HG02840 (cell line): Measurements from ENCODE around the gene ARG2.

Experiments used
- ATAC-seq: cut with Tn5 transposase; IDR thresholded peaks from one replicate; pipeline ENCODE4 v1.9.1; 2021; ENCODE audit warnings: mild to moderate bottlenecking, moderate library complexity, moderate number of reproducible peaks; ENCODE audit not compliant: unreplicated experiment, low FRiP score

Gene ARG2

DNA sequence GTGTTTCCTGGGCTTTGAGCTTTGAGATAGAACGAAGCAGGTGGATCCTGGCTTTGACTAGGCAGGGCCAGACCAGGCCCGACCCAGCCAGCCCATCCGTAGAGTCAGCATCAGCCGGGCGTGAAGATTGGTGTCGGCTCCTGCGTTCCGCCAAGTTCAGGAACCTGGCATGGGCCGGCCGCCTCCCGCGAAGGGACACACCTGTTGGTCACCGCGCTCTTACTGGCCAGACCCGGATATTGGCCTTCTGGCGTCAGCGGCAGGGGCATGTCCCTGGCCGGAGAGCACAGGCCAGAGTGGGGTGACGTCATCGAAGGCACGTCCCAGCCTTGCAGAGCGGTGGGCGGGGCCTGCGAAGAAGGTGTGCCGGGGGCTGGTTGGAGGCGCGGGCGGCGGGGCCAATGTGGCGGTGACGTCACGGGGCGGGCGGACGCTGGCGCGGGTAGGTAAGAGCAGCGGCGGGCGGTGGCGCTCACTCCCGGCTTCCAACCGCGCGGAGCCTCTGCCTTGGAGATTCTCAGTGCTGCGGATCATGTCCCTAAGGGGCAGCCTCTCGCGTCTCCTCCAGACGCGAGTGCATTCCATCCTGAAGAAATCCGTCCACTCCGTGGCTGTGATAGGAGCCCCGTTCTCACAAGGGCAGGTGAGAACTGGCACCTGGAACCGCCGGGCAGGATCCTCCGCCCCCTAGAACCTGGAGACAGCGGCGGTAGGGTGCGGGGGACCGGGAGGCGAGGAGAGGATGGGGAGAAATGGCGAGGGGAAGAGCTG, at the start of gene ARG2:
Gene ARG2, plus strand, starts transcription at position 475 of the 771 bp plus-strand sequence. Its CDS starts 58 bp downstream, at position 533.
- ATAC-seq = peak; percentile 93

DNA sequence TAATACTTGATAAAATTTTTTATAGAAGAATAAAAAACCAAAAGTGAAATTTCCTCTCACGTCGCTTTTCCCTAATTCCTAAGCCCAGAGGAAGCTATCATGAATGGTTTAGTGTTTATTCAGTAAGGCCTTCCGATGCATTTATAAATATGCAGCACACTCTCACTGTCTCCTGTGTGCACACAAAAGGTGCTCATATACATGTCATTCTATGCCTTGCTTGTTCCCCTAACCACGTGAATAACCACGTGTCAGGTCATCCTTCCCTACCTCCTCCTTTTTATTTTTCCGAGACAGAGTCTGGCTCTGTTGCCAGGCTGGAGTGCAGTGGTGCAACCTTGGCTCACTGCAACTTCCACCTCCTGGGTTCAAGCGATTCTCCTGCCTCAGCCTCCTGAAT, 49.3 kb upstream of the ARG2 start:
- ATAC-seq = no peak

DNA sequence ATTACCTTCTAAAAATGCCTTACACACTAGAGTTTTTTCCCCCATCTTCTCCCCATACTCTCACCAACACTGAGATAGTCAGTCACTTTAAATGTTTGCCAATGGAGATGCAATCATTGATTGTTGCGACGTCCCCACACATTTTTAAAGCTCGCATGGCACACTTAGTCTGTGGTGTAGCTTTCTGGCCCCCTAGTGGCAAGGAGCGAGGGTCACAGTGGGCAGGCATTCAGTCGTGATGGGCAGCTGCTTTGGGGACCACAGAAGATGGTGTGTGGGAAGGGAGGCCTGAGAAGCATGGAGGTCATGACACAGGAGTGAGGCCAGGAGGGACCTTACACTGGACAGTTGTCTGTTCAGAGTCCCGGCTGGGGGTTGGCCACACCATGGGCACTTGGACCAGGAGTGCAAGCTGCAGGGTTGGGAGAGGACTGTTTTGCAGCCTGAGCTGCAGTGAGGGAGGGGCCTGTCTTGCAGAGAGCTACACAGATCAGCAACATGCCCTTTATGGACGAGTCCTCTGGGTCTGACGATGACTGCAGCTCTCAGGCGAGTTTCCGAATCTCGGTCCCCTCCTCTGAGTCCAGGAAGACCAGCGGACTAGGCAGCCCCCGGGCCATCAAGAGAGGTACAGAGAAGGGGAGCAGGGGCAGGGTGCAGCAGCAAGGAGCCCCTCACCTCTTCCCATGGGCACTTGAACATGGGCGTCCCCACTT, 48.3 kb upstream of the ARG2 start:
- ATAC-seq = no peak

DNA sequence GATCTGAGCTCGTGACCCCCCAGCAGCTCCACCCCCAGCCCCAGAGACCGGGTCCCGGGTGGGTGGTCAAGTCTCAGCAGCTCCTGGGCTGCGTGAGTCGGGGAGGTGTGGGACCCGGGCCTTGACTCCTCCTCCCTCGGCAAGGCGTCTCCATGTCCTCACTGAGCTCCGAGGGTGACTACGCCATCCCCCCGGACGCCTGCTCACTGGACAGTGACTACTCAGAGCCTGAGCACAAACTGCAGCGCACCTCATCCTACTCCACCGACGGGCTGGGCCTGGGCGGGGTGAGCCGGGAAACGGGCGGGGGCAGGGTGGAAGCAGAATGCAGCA, 47.8 kb upstream of the ARG2 start:
- ATAC-seq = no peak

DNA sequence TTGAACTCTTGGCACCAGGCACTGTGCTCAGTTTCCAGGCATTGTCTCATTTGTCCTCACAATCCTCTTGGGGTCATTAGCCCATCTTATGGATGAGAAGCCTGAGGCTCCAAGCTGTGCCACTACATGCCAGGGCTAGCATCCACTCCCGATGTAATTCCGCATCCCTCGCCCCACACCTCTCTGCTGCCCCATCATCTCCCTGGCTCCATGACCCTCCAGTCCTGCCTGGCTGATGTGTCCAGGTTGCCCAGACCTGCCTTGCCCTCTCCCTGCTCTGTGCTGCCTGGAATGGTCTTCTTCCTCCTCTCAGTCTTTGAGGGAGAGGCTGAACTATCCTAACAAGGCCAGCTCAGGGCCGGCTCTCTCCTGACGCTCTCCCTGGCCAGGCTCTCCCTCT, 47.1 kb upstream of the ARG2 start:
- no peak for ATAC-seq

DNA sequence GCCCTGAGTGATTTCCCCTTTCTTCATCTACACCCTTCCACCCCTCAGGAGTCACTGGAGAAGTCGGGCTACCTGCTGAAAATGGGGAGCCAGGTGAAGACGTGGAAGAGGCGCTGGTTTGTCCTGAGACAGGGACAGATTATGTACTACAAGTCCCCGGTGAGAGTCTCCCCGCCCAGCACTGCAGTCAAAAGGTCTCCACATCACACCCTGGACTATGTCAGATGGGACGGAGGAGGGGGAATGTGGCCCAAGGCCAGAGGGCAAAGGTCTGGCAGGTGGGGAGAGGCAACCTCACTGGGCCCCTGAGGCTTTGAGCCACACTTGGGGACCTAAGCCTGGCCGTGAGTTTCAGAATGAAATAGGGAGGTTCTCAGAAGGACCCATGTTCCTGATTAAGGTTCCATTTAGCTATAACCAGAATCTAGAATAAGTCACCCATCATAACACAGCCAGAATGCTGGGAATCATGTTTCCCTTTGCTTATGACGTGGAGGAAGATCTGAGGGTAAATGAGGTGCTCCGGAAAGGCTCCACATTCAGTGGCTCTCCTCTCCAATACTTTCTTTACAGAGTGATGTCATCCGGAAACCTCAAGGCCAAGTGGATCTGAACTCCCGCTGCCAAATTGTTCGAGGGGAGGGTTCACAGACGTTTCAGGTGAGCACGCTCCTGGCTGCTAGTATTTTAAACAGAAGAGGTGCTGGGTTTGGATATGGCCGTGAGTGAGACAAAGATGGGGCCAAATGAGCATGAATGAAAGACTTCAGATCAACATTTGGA, 46.3 kb upstream of the ARG2 start:
- no peak for ATAC-seq

DNA sequence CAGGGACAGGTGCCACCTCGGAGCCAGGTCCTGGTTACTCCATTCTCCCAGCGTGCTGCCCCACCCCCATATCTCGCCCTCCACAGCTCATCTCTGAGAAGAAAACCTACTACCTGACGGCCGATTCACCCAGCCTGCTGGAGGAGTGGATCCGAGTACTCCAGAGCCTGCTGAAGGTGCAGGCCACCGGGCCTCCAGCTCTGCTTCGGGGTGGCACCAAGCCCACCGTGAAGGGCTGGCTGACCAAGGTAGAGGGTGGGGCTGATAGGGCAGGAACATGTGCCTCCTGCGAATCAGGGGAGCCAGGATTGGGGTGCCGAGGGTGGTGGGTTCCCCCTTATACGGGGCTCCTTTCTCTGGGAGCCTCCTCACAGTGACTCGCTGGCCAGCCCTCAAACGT, 45.6 kb upstream of the ARG2 start:
- no peak for ATAC-seq

DNA sequence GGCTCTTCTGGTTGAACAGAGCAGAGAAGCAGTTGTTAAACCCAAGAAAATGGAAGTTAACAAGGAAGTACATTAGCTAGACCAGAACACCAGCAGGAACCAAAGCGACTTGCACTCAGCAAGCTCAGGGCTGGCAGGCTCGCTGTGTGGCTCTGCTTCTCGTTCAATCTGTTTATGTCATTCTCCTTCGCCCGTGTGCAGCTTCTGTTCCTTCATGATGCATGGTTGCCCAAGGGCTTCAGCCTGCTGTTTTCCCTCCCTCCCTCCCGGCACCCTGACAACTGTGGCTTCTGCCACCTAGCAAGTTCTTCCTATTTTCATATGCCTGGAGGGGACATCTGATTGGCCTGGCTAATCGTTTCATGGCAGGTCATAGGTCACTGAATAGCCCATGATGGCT, 44.9 kb upstream of the ARG2 start:
- no peak for ATAC-seq

DNA sequence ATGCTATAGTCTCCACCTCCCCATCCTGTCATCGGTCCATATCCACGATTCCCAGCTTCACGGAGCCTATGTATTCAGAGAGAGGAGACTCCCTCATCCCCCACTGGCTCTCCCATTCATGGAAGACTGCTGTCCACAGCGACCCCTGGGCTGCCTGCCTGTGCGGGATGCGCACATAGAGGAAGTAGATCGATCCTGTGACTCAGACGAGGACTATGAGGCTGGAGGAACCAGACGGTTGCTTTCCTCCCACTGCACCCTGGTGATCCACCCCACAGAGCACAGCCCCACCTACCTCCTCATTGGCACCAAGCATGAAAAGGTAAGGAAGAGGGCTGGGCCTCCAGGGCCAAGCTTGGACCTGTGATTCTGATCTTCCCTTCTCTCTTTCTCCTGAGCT, 44.0 kb upstream of the ARG2 start:
- no peak for ATAC-seq

DNA sequence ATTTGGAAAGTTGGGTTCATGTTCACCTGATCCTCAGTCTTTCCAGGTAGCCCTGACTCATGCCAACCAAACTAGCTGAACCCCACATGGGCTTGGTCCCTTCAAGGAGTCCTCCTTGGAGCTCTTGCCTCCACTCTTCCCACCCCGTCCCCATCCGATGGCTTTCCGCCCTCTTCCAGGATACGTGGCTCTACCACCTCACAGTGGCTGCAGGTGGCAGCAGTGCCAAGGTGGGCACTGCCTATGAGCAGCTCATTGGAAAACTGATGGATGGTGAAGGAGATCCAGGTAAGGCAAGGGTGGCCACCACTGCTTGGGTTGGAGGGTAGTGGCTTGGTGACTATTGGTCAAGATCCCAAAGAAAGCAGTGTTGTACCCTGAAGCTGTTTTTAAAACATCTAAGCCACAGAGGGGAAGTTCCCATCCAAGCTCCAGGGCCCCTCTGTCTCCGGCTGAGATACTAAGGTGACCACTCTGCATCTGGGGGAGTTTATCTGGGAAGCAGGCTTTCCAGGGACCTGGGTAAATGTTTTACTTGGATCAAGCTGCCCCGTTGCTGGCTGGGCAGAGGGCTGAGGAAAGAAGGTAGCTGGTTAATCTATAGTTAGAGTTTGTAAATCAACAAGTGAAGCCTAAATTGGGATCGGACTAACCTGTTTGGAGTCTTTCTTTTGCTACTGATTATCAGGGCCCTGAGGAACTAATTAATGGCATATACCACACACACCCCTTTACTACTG, 43.3 kb upstream of the ARG2 start:
- no peak for ATAC-seq

DNA sequence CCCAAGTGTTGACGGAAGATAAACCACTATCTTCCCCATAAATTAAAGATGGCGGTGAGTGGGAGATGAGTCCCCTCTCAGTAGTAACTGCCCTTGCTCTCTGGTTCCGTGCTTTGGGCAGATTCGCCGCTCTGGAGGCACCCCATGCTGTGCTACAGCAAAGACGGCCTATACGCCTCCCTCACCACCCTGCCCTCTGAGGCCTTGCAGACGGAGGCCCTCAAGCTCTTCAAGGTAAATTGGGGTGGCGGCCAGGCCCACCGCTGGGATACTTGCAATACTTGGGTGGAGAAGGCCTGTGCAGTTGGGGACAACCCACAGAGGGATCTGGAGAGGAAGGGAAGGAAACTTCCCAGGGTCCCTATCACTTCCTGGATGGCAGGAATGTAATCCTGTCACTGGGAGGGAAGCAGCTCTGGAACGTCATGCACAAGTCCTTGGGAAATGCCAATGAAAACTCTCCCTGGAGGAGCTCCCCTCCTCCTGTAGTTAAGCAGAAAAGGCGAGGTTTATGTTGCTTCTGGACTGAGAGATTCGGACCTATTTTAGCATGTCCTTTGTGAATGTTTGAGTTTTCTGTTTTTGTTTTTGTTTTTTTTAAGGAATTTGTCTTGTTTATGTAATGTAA, 42.4 kb upstream of the ARG2 start:
- ATAC-seq = no peak

DNA sequence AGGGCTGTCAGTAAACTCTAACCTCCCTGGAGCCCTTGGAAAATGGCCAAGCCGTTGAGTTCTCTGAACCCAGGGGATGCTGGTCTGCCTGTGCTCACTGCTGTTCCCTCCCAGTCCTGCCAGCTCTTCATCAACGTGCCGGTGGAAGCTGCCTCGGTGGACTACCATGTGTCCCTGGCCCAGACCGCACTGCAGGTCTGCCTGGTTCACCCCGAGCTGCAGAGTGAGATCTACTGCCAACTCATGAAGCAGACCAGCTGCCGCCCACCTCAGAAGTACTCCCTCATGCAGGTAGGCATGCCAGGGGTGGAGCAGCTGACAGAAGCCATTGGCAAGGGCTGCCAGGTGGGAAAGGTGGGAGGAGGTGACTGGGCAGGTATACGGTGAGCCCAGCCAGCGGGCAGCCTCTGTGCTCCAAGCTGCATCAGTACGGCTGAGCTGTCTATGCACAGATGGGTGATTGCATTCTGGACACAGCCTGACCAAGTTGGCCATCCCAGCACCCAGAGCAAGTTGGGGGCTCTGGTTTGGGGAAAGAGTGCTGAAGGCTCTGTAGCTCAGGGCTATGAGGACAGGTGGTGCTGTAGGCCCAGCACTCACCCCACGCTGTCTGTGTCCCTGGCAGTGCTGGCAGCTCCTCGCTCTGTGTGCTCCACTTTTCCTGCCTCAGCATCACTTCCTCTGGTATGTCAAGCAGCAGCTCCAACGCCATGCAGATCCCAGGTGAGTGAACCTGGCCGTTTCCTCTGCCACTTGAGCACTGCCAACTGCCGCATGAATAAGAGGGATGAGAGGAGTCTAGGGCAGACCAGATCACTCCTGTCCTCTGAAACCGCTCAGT, 41.6 kb upstream of the ARG2 start:
- ATAC-seq = no peak

DNA sequence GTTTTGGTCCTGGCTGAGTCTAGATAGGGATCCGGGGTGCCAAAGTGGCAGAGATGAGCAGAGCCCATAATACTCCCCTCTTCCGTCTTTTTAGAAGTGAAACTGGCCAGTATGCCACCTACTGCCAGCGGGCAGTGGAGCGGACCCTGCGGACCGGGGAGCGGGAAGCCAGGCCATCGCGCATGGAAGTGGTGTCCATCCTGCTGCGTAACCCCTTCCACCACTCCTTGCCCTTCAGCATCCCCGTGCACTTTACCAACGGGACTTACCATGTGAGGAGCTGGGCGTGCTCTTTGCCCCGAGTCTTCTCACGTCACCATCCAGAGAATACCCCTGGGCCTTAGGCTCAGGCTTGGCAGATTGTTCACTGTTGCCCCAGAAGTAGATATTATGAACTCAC, 40.7 kb upstream of the ARG2 start:
- no peak for ATAC-seq

DNA sequence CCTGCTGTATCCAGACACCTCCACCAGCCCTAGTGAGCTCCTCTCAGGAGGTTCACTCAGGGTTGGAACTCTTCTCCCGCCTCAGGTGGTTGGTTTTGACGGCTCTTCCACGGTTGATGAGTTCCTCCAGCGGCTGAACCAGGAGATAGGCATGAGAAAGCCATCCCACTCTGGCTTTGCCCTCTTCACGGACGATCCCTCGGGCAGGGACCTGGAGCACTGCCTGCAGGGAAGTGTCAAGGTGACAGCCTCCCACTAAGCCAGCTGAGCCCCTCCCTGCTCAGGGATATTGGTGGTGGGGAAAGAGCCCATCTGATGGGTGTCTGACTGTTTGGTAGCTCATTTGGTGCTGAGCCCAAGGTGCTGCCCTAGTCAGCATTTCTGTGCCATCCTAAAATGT, 40.1 kb upstream of the ARG2 start:
- ATAC-seq = no peak

DNA sequence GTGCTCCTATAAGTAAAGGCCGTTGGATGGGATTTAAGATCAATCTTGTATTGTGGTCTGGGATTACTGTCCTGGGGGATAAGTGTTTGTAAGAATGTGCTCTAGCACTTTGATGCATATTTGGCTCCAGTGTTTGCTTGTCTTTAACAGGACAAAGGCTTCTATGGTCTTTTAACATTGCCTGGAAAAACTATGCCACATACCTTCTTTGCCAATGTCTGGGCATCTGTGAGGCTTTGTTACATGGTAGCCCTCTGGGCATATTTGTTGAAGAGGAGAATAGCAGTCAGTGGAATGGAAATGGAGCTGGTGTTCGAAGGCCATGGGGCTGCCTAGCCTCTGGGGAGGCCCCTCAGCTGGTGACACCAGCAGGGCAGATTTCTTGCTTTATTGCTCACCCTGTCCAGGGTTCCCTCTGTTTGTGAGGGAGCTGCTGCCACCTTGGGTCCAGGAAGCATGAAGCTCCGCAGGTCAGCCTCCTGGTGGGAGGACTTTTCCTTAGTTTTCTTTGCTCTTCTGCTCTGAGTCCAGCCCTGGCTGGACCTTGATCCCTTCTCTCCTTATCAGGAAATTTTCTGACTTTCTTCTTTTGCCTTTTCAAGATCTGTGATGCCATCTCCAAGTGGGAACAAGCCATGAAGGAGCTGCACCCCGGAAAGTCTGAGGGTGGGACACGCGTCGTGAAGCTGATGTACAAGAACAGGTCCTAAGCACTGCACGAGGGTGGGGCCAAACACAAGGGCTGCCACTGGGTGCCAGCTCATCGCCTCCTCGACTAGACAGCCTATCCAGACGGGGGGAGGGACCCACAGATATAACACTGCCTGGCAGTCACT, 39.2 kb upstream of the ARG2 start:
- ATAC-seq = no peak

DNA sequence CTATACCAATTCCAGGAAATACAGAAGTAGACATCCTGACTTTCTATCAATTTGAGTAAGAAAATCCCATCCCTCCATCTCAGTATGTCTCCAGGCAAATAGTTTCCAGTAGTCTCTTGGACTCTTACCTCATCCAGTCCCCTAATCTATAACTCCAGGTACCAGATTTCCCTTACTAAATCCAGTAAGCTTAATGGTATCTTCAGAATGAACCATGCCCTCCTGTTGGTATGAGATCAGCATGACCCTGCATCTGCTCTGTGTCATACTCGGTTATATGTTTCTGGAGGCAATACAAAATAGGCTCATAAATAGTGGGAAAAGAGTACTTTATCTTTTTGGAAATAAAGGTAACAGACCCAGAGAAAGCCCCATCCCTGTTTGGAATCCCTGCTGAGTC, 38.1 kb upstream of the ARG2 start:
- ATAC-seq = no peak

DNA sequence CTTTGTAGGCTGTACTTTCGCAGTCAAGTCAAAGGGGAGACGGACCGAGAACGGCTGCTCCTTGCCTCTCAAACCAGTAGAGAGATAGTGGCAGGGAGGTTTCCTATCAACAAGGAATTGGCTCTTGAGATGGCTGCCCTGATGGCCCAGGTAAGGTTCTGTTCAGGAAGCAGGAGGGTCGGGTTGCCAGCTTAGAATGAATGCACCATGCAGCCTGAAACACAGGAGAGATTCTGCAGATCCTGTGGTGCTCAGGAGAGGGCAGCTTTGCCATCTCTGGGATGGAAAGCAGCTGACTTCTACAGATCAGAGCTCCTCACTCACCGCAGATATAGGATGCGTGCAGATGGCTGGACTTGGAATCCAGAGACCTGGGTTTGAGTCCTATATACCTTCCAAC, 37.7 kb upstream of the ARG2 start:
- no peak for ATAC-seq
